Hematopoietic multipotent progenitor cell treated with erythropoietin and hydrocortisone succinate and interleukin-3 and kit ligand, for 17 days (in vitro differentiated cells): ENCODE results near the gene CHST15.

Experiments
- DNase-seq: peaks from one replicate; pipeline ENCODE4 v3.0.0-alpha.2; 2015; ENCODE audit warnings: low spot score

CHST15 gene

GRCh38 chr10:124081547-124082140, 11.8 kb downstream of the CHST15 start:
- no peak for DNase-seq

- DNase-seq = no peak
These were observed 13.5 kb downstream of the CHST15 start for GRCh38 chr10:124079864-124080263.

- no peak for DNase-seq
These were observed 14.7 kb downstream of the CHST15 start for GRCh38 chr10:124078714-124079113.

GRCh38 chr10:124078028-124078427, 15.4 kb downstream of the CHST15 start:
- no peak for DNase-seq

GRCh38 chr10:124077208-124077993, 16.0 kb downstream of the CHST15 start:
- DNase-seq = no peak

GRCh38 chr10:124076148-124076733, 17.2 kb downstream of the CHST15 start:
- DNase-seq = no peak

- DNase-seq = no peak
These were observed 18.0 kb downstream of the CHST15 start for GRCh38 chr10:124075231-124075955.

- DNase-seq = no peak
These were observed 18.8 kb downstream of the CHST15 start for GRCh38 chr10:124074501-124075109.

GRCh38 chr10:124073978-124074377, 19.4 kb downstream of the CHST15 start:
- DNase-seq = no peak

GRCh38 chr10:124072541-124072940, 20.9 kb downstream of the CHST15 start:
- no peak for DNase-seq

- no peak for DNase-seq
These were observed 21.3 kb downstream of the CHST15 start for GRCh38 chr10:124072106-124072505.

- DNase-seq = no peak
These were observed 22.3 kb downstream of the CHST15 start for GRCh38 chr10:124071141-124071540.

- no peak for DNase-seq
These were observed 22.7 kb downstream of the CHST15 start for GRCh38 chr10:124070666-124071065.

GRCh38 chr10:124069341-124070264, 23.8 kb downstream of the CHST15 start:
- no peak for DNase-seq

GRCh38 chr10:124068929-124069328, 24.5 kb downstream of the CHST15 start:
- no peak for DNase-seq

- no peak for DNase-seq
These were observed 25.5 kb downstream of the CHST15 start for GRCh38 chr10:124067825-124068400.

GRCh38 chr10:124066781-124067714, 26.4 kb downstream of the CHST15 start:
- no peak for DNase-seq

- DNase-seq = no peak
These were observed 27.2 kb downstream of the CHST15 start for GRCh38 chr10:124066126-124066700.
